Right renal pelvis (tissue), 4 donors: ENCODE data around the gene C1QTNF1. TPM values are rescaled to one million over a fixed set of nuclear protein-coding genes. Genes with fewer than 3 reads are reported as not detected.

Experiments
- DNase-seq, 4 donors: peaks; one replicate each; pipeline ENCODE4 v3.0.0-alpha.2; 2013; ENCODE audit warnings: low read depth in 4 of 4, low spot score in 3 of 4, missing footprints in 1 of 4
- polyA plus RNA-seq, 4 donors: library from polyadenylated mRNA; unstranded; fragments of 120-200 nt; gene quantifications; one replicate each; pipeline ENCODE4 v1.2.1, GENCODE V29; 2013; ENCODE audit not compliant: insufficient read length in 4 of 4

Gene C1QTNF1
- polyA plus RNA-seq, 4 donors, result 2.0 to 3.2 (median 2.7) TPM

GRCh38 chr17:79003661-79004411, 20.1 kb upstream of the C1QTNF1 start:
- no peak for DNase-seq

GRCh38 chr17:79005063-79005861, 18.7 kb upstream of the C1QTNF1 start:
- DNase-seq, result no peak

DNA sequence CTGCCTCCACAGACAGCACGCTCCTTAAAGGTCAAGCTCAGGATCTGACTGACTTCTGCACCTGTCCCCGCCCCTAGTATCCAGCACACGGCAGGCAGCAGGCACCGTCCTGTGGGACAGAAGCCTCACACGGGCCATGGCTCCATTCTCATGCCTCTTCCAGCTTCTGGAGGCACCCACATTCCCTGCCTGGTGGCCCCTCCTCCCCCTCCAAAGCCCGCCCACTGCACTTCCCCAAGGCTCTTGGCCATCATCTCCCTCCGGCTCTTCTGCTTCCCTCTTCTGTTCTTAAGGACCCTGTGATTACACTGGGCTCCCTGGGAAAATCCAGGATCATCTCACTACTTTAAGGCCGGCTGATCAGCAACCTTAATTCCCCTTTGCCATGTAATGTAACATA, 17.9 kb upstream of the C1QTNF1 start:
- no peak for DNase-seq

- DNase-seq, result no peak
Observed at GRCh38 chr17:79006794-79007503, 17.0 kb upstream of the C1QTNF1 start.

DNA sequence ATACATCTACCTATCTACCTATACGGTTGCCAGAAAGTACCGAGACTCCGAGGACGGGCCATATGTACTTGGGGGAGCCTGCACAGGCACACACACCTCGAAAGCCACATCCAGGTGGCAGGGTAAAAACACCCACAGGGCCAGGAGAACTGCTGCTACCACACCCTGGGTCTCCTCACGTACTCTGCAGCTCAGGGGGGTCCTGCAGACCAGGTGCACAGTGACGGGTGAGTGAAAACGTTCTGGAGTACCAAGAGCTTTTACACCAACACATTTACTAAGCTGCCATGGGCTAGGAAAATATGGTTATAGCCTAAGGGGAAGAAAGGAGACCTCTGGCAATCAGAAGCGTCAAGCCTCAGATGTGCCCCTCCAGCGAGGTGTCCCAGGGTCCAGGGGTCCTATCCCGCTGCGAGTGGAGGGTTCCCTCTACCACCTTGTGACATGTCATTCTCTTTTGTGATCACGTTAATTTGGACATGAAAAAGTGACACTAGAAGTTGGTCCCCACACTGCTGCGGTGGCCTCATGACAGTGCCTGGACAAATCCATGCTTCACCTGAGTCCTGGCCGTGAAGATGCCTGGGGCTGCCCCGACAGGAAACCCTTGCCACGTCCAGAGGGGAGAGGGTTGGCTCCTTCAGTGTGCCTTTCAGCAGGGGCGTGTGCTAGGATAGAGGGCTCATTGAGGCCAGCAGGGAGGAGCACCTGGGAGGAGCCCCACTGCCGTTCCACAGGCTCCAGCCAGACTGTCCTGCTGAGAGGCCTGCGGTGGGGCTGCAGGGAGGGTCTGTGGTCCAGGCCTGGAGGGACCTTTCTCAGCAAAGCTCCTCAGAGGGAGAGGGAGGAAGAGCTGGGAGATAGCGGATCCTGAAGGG, 16.2 kb upstream of the C1QTNF1 start:
- no peak for DNase-seq

GRCh38 chr17:79008666-79009387, 15.1 kb upstream of the C1QTNF1 start:
- DNase-seq, result no peak

DNA sequence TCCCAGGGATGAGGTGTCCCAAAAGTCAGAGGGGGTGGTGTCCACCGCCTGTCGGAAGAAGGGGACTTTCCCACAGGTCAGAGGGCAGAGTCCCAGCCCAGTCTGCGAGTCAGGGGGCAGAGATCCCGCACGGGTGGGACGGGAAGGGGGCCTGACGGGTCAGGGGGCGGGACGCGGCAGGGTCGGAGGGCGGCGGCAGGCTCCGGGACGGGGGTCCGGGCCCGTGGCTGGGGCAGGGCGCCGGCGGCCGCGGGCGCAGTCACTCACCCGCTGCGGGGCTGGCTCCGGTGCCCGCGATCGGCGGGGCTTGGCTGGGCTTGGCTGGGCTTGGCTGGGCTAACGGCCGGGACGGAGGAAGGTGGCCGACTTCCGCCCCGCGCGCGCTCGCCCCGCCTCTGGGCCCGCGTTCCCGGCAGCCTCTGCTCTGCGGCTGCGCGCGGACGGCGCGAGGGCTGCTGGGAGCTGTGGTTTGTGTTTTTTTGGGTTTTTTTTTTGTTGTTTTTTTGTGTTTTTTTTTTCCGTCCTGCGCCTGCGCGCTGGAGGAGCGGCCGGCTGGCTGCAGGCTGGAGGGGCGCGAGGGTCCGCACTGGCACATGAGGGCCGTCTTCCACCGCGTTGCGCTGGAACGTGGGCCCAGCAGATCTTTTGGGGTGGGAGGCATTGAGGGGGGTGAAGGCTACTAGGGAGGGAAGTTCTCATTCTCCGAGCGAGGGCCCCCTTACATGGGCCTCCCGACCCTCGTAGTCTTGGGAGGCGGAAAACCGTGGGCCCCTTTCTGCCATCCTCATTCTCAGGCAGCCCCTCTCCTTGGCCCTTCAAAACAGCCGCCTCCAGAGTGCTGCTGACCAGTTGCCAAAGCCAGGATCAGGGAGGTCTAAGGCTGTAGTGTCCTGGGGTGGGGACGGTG, 14.3 kb upstream of the C1QTNF1 start, which contains the start of gene CANT1:
Gene CANT1 (minus strand): TSS at position 368 of the 907 bp plus-strand sequence. CDS start 12,142 bp downstream, outside the sequence.
- peak; percentile 77 to 87 (median 82) for DNase-seq

DNA sequence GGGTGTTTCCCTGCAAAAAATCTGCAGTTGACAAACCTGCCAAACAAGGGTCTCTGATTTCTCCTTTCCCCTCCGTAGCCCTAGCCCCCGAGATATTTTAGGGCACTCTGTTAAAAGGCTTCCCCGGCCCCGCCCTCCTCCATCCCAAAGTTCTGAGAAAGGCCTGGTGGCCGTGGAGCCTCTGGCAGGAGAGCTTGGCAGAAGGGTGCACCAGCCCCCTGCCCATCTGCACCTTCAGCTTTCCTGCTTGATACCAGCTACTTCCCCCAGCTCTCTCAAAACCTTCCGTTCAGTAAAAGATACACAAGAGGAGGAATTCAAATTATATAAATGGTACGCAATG, 13.7 kb upstream of the C1QTNF1 start:
- DNase-seq, result no peak

DNA sequence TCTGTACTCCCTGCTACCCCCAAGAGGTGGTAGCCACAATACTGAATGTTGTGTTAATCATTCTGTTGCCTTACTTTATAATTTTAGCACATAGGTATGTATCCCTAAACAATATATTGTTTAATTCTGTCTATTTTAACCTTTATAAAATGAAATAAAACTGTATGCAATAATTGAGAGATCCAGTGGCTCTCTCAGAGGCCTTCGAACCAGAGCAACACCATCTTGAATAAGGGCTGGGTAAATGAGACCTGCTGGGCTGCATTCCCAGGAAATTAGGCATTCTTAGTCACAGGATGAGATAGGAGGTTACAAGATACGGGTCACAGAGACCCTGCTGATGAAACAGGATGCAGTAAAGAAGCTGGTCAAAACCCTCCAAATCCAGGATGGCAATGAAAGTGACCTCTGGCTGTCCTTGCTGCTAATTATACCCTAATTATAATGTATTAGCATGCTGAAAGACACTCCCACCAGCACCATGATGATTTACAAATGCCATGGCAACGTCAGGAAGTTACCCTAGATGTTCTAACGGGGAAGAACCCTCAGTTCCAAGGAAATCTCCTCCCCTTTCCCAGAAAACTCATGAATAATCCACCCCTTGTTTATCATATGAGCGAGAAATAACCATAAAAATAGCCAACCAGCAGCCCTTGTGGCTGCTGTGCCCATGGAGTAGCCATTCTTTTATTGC, 12.4 kb upstream of the C1QTNF1 start:
- no peak for DNase-seq

DNA sequence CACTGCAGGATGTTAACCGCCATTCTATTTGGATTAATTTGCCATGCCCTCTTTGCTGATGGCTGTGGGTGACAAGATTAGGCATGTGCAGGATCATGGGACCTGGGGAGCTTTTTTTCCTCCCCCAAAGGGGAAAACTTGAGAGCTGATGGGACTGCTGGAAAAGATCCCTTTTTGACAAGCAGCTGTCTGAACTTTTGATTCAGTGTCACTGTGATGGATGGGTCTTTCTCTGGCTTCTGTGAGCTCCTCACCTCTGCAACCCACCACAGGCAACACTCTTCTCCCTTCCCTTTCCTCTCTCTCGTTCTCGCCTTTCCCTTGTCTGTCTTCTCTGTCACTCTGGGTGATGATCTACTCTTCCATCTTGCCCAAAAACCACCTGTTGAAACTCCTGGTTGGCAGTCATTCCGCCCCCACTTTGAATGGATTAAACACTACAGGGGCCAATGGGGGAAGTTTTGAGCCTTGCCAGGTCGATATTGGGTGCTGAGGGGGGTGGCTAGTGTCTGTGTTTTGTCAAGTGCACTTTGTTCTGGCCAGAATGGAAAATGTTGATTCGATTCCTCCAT, 11.3 kb upstream of the C1QTNF1 start:
- DNase-seq, result no peak

DNA sequence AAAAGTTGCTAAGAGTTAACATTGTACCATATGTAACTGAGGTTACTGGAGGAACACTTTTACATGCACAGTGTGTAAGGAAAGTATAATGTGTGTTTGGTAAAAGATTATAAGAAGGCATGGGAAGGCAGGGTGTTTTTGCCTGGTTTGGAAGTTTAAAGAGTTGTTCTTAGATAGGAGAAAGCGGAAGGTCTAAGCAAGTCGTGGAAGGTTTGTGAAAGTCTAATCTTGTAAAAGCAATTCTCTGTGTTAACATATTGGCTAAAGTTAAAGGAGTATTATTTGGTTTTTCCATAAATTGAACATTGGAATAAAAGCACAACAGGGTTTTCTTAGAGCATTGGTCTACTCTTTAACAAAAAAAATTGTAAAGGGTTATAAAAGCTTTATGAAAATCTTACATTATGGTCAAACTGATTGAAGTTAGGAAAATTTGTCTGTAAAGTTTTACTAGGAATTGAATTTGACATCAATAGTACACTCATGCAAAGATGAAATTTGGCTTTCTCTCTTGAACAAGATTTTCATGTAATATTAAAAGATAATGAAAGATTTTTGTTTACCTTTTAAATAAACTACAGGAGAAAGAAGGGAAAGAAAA, 9.7 kb upstream of the C1QTNF1 start:
- no peak for DNase-seq

DNA sequence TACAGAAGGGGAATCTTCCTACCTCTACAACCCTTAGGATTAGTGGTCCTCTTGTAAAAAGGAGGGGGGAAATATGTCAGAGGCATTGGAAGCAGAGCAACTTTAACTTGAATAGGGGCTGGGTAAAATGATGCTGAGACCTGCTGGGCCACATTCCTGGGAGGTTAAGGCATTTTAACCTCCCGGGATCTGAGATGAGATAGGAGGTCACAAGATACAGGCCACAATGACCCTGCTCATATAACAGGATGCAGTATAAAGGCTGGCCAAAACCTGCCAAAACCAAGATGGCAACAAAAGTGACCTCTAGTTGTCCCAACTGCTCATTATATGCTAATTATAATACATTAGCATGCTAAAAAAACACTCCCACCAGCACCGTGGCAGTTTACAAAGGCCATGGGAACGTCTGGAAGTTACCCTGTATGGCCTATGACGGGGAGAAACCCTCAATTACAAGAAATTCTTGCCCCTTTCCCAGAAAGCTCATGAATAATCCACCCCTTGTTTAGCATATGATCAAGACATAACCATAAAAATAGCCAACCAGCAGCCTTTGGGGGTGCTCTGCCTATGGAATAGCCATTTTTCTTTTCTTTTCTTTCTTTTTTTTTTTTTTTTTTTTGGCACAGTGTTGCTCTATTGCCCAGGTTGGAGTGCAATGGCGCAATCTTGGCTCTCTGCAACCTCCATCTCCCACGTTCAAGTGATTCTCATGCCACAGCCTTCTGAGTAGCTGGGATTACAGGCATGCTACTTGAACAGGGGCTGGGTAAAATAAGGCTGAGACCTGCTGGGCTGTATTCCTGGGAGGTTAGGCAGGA, 6.2 kb upstream of the C1QTNF1 start:
- no peak for DNase-seq

- no peak for DNase-seq
Observed at GRCh38 chr17:79018370-79018695, 5.6 kb upstream of the C1QTNF1 start.

- DNase-seq, result no peak
Observed at GRCh38 chr17:79019261-79019631, 4.7 kb upstream of the C1QTNF1 start.

DNA sequence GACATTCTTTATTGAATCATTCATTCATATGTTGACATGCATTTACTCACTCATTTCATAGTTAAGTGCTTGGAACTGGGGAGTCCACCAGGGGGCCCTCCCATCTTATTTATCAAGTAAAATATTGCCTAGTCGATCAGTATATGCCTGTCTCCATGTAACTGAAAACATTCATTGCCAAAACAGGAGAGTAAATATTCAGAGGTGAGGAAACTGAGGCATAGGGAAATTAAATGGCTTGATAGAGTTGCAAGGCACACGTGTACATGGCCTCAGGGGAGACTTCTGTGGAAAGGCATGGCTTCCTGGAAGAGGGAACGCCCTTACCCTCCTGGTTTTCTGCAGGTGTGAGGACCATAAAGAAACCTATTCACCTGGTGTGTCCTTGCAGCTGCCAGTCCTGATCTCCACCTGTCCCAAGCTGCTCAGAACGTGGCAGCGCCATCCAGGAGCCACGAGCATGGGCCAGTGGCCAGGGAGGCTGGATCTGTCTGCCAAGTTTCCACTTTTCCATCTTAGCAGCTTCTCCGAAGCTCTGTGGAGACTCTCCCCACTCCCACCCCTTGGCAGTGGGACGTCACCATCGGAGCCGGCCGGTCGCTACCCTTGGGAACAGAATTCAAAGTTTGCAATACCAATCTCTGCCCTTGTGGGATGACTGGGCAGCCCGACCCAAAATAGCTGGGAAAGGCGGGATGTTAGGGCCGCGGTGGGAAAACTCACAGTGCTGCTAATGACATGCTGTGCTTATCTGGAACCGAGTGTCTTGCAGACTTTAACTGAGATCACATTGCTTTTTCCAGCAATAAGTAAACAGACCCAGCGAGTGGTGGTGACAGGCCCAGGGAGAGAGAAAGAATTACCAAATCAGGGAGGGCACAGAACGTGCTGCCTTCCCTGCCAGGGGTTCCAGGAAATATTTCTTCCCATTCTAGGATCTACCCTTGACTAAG, 4.1 kb upstream of the C1QTNF1 start:
- DNase-seq, result no peak
